H1 (cell line): ENCODE measurements around the gene SPATA31E1. TPM values are rescaled to one million over a fixed set of nuclear protein-coding genes. Genes with fewer than 3 reads are reported as not detected.

Experiments
- CTCF ChIA-PET: fragments of 300-600 bp; sonication (Branson Sonifier 250); formaldehyde crosslinking; loops from one replicate; lab custom pipeline; 2021; ENCODE audit not compliant: partially characterized antibody; lab: Charles Lee
- POLR2A ChIA-PET: fragments of 300-600 bp; sonication (Branson Sonifier 250); formaldehyde crosslinking; loops from one replicate; lab custom pipeline; 2021; ENCODE audit warnings: inconsistent platforms; ENCODE audit not compliant: partially characterized antibody; lab: Charles Lee
- DNase-seq, 2 experiments: peaks; one replicate each; pipeline versions ENCODE4 v3.0.0 to v3.0.0-alpha.2; 2010 to 2022; ENCODE audit warnings: low spot score in 2 of 2, low read depth in 1 of 2, mixed read lengths in 1 of 2
- FAIRE-seq: peaks from 2 replicates; lab custom pipeline; 2011; peaks lifted over from hg19 to GRCh38; lab: Jason Lieb, UNC
- H2AFZ ChIP-seq: 2 replicates; pipeline ENCODE4 v1.8.1; 2012; ENCODE audit warnings: low read length, inconsistent platforms
- H2AK5ac ChIP-seq: 2 replicates; pipeline ENCODE4 v1.6.1; 2013; ENCODE audit warnings: low read depth, low read length
- H2BK120ac ChIP-seq: replicated peaks from 2 replicates; pipeline ENCODE3; 2013; ENCODE audit warnings: low read depth, low read length, inconsistent platforms
- H2BK12ac ChIP-seq: 2 replicates; pipeline ENCODE4 v1.6.1; 2013; ENCODE audit warnings: low read depth, low read length
- H2BK15ac ChIP-seq: 2 replicates; pipeline ENCODE4 v1.6.1; 2013; ENCODE audit warnings: low read length
- H2BK20ac ChIP-seq: 2 replicates; pipeline ENCODE4 v1.6.1; 2013; ENCODE audit warnings: low read length
- H2BK5ac ChIP-seq: 2 replicates; pipeline ENCODE4 v1.6.1; 2013; ENCODE audit warnings: low read depth, low read length
- H3K14ac ChIP-seq: 2 replicates; pipeline ENCODE4 v1.6.1; 2013; ENCODE audit warnings: inconsistent platforms; ENCODE audit not compliant: insufficient read length
- H3K18ac ChIP-seq: 2 replicates; pipeline ENCODE4 v1.6.1; 2013; ENCODE audit warnings: low read length; ENCODE audit errors: extremely low read depth
- H3K23ac ChIP-seq: 2 replicates; pipeline ENCODE4 v1.6.1; 2013; ENCODE audit warnings: inconsistent platforms; ENCODE audit not compliant: insufficient read length
- H3K23me2 ChIP-seq: 2 replicates; pipeline ENCODE4 v1.6.1; 2013; ENCODE audit warnings: low read depth, low read length
- H3K27ac ChIP-seq: 2 replicates; pipeline ENCODE4 v1.6.1; 2011; ENCODE audit warnings: low read depth, low read length, inconsistent platforms
- H3K27me3 ChIP-seq, 4 experiments: replicated peaks in 1 of 4; 1 replicate in 1 of 4; 2 replicates in 3 of 4; pipeline versions ENCODE4 v1.6.1 to v1.8.1; 2011 to 2013; ENCODE audit warnings: low read length in 3 of 4, mild to moderate bottlenecking in 3 of 4, inconsistent platforms in 2 of 4, mixed read lengths in 2 of 4, moderate library complexity in 1 of 4; ENCODE audit not compliant: control insufficient read depth in 3 of 4, insufficient read depth in 3 of 4; ENCODE audit errors: extremely low read depth in 1 of 4
- H3K36me3 ChIP-seq, 4 experiments: 2 replicates each; pipeline versions ENCODE4 v1.6.1 to v1.8.1; 2011 to 2013; ENCODE audit warnings: mild to moderate bottlenecking in 4 of 4, low read length in 3 of 4, moderate library complexity in 2 of 4, control low read depth in 1 of 4, inconsistent platforms in 1 of 4; ENCODE audit not compliant: insufficient read depth in 4 of 4, control insufficient read depth in 2 of 4
- H3K4ac ChIP-seq: replicated peaks from 2 replicates; pipeline ENCODE3; 2013; ENCODE audit warnings: low read length, low read depth, mixed read lengths, inconsistent platforms; ENCODE audit not compliant: insufficient read length
- H3K4me1 ChIP-seq, 4 experiments: replicated peaks in 1 of 4; 1 replicate in 1 of 4; 2 replicates in 3 of 4; pipeline versions ENCODE4 v1.6.1 to v1.8.1; 2011 to 2013; ENCODE audit warnings: low read length in 3 of 4, inconsistent platforms in 2 of 4, mixed read lengths in 1 of 4; ENCODE audit not compliant: insufficient read depth in 4 of 4, control insufficient read depth in 3 of 4
- H3K4me2 ChIP-seq, 2 experiments: 2 replicates each; pipeline versions ENCODE4 v1.6.1 to v1.8.1; 2011 to 2013; ENCODE audit warnings: low read depth in 2 of 2, low read length in 2 of 2, control low read depth in 1 of 2, inconsistent platforms in 1 of 2, mild to moderate bottlenecking in 1 of 2; ENCODE audit not compliant: insufficient read depth in 1 of 2
- H3K4me3 ChIP-seq, 4 experiments: fragments of 200-600, 300-600 bp in 1 of 4; sonication (generic), shearing (Covaris generic), sonication (Bioruptor Twin) in 1 of 4; 2 replicates each; pipeline versions ENCODE4 v1.5.1 to v1.8.1; 2011 to 2016; ENCODE audit warnings: low read length in 4 of 4, low read depth in 3 of 4, control low read depth in 2 of 4, inconsistent platforms in 2 of 4, mild to moderate bottlenecking in 2 of 4, mixed read lengths in 1 of 4, moderate library complexity in 1 of 4; ENCODE audit not compliant: insufficient read depth in 2 of 4; ENCODE audit errors: extremely low read depth in 1 of 4
- H3K56ac ChIP-seq: replicated peaks from 2 replicates; pipeline ENCODE3; 2013; ENCODE audit warnings: low read depth, mild to moderate bottlenecking, mixed read lengths, low read length, inconsistent platforms; ENCODE audit not compliant: insufficient read length
- H3K79me1 ChIP-seq: 2 replicates; pipeline ENCODE4 v1.6.1; 2013; ENCODE audit warnings: low read depth, low read length, control low read depth
- H3K79me2 ChIP-seq, 2 experiments: 2 replicates each; pipeline versions ENCODE4 v1.6.1 to v1.8.1; 2012 to 2013; ENCODE audit warnings: low read length in 2 of 2, mild to moderate bottlenecking in 2 of 2, inconsistent platforms in 1 of 2; ENCODE audit not compliant: insufficient read depth in 2 of 2, control insufficient read depth in 1 of 2
- H3K9ac ChIP-seq, 4 experiments: replicated peaks in 1 of 4; 1 replicate in 1 of 4; 2 replicates in 3 of 4; pipeline versions ENCODE4 v1.6.1 to v1.8.1; 2011 to 2013; ENCODE audit warnings: low read depth in 3 of 4, low read length in 3 of 4, control low read depth in 2 of 4, mild to moderate bottlenecking in 2 of 4, moderate library complexity in 2 of 4, inconsistent platforms in 1 of 4; ENCODE audit errors: extremely low read depth in 1 of 4
- H3K9me3 ChIP-seq, 2 experiments: 2 replicates each; pipeline versions ENCODE4 v1.6.1 to v1.8.1; 2012 to 2013; ENCODE audit warnings: mild to moderate bottlenecking in 2 of 2, moderate library complexity in 2 of 2, control low read depth in 1 of 2, inconsistent platforms in 1 of 2, low read depth in 1 of 2, low read length in 1 of 2, mixed read lengths in 1 of 2; ENCODE audit not compliant: insufficient read depth in 2 of 2
- H4K20me1 ChIP-seq, 2 experiments: replicated peaks in 1 of 2; 2 replicates each; pipeline versions ENCODE3 to v1.8.1; 2011 to 2013; ENCODE audit warnings: inconsistent platforms in 2 of 2, low read length in 2 of 2, mild to moderate bottlenecking in 1 of 2; ENCODE audit not compliant: insufficient read depth in 2 of 2, control insufficient read depth in 1 of 2
- H4K5ac ChIP-seq: 2 replicates; pipeline ENCODE4 v1.6.1; 2013; ENCODE audit warnings: low read length, low read depth, mixed read lengths, inconsistent platforms; ENCODE audit not compliant: insufficient read length
- H4K8ac ChIP-seq: 2 replicates; pipeline ENCODE4 v1.8.0; 2013; ENCODE audit warnings: mild to moderate bottlenecking, moderate library complexity, low read length, inconsistent platforms; ENCODE audit not compliant: insufficient read depth; ENCODE audit errors: extremely low read depth
- H4K91ac ChIP-seq: replicated peaks from 2 replicates; pipeline ENCODE3; 2013; ENCODE audit warnings: low read length, mixed read lengths, inconsistent platforms; ENCODE audit not compliant: insufficient read length
- WGBS, 2 experiments: shearing (Covaris generic) in 1 of 2; methylation state at CpG; one replicate each; pipeline versions ENCODE4 v1.1.6 to v1.1.7; 2013 to 2015; ENCODE audit warnings: low lambda C conversion rate in 2 of 2, mixed read lengths in 2 of 2, inconsistent platforms in 1 of 2, low coverage in 1 of 2, missing lambda C conversion rate in 1 of 2; ENCODE audit not compliant: insufficient replicate concordance in 2 of 2, insufficient coverage in 1 of 2, insufficient read length in 1 of 2; ENCODE audit errors: extremely low coverage in 1 of 2, missing lambda C conversion rate in 1 of 2; 5-methylcytosine and 5-hydroxymethylcytosine counted together
- polyA plus RNA-seq, 7 experiments: library from polyadenylated mRNA; depleted of rRNA in 3 of 7; stranded (reverse) in 5 of 7; unstranded in 2 of 7; fragments of >200 nt in 5 of 7; fragments of 200-250 nt in 2 of 7; gene quantifications; 1 replicate in 5 of 7; 2 replicates in 1 of 7; 4 replicates in 1 of 7; pipeline versions ENCODE4 v1.2.1 to v1.2.3, GENCODE V29; 2011 to 2013; ENCODE audit warnings: missing spikeins in 2 of 7, mixed read lengths in 2 of 7
- total RNA-seq: library from RNA; stranded (reverse); fragmentation: NEBNext Ultra II Directional; extraction: Animal tissue kit (Norgen Biotek cat#: 25700); gene quantifications from 2 replicates; pipeline ENCODE4 v1.2.1, GENCODE V29; 2021

The SPATA31E1 gene
- total and polyA plus RNA-seq, 2 of the 8 experiments (the other 6 are each of a cell fraction or from before 2014, with no cell fraction given), result 0.05 to 0.09 TPM

DNA sequence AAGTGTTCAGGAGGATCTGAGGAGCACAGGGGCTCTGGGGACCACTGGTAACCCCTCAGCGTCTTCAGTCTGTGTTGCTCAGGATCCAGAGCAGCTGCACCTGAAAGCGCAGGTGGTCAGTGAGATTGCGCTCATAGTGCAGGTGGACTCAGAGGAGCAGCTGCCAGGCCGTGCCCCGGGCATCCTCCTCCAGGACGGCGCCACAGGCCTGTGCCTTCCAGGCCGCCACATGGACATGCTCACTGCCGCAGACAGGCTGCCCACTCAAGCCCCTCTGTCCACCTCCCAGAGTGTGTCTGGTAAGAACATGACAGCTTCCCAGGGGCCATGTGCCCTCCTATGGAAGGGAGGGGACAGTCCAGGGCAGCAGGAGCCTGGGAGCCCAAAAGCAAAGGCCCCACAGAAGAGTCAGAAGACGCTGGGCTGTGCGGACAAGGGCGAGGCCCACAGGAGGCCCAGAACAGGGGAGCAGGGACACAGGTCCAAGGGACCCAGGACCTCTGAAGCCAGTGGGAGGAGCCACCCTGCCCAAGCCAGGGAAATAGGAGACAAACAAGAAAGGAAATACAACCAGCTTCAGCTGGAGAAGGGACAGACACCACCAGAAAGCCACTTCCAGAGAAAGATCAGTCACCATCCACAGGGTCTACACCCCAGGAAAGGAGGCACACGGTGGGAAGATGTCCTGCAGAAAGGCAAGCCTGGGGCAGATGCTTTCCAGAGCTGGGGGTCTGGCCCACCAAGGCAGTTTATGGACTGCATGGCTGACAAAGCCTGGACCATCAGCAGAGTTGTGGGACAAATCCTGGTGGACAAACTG is 5.2 kb downstream of the SPATA31E1 start:
- 93% methylated on average over 12 of the region's 13 CpGs; no CpG with 5 or more reads in 1 of the 2 experiments for WGBS, 2 experiments
- no peak overlapping the region for H3K4ac ChIP-seq
- H2AFZ ChIP-seq, result no peak overlapping the region
- no peak overlapping the region for H3K56ac ChIP-seq
- H3K23ac ChIP-seq, result no peak overlapping the region
- no peaks in the 10 kb centered on the region for H3K36me3 ChIP-seq
- POLR2A ChIA-PET, result no interaction called here
- H2BK15ac ChIP-seq, result no peak overlapping the region
- H3K27ac ChIP-seq, result no peak overlapping the region
- H3K9ac ChIP-seq, result no peak overlapping the region
- FAIRE-seq (no peak), DNase-seq (peak in 1 of 2 experiments; percentile 33)
- no peak overlapping the region for H3K18ac ChIP-seq
- H4K91ac ChIP-seq, result no peak overlapping the region
- H4K5ac ChIP-seq, result no peak overlapping the region
- CTCF ChIA-PET, result interaction anchor here (1.0 to 1.1 kb wide), 2 partner anchors 9 to 167 kb away, joined by 3 read pairs; no protein-coding TSS in a partner anchor
- no peak overlapping the region for H3K4me2 ChIP-seq
- no peak overlapping the region for H2AK5ac ChIP-seq
- no peak overlapping the region for H2BK120ac ChIP-seq
- no peaks in the 10 kb centered on the region for H3K79me2 ChIP-seq
- no peaks in the 10 kb centered on the region for H3K79me1 ChIP-seq
- H3K4me1 ChIP-seq, result peaks cover 0 to 7% (median under 1%) of the 10 kb centered on the region in 4 experiments; a peak in 4 of 7 replicates
- H3K23me2 ChIP-seq, result no peaks in the 10 kb centered on the region
- no peak overlapping the region for H2BK5ac ChIP-seq
- no peaks in the 10 kb centered on the region for H3K9me3 ChIP-seq
- no peak overlapping the region for H2BK20ac ChIP-seq
- H3K4me3 ChIP-seq, result no peak overlapping the region
- no peaks in the 10 kb centered on the region for H4K20me1 ChIP-seq
- H3K27me3 ChIP-seq, result no peaks in the 10 kb centered on the region
- no peak overlapping the region; the same call in 1 of the 2 replicates for H4K8ac ChIP-seq
- H3K14ac ChIP-seq, result no peak overlapping the region
- H2BK12ac ChIP-seq, result no peak overlapping the region
